ENCODE results near the gene AKAP5. TPM values are rescaled to one million over a fixed set of nuclear protein-coding genes. Genes with fewer than 3 reads are reported as not detected.

The AKAP5 gene
- total and polyA plus RNA-seq, 2 of the 13 experiments (the other 11 are each of a cell fraction or from before 2014, with no cell fraction given): 0.18 to 1.5 TPM

GRCh38 chr14:64503434-64504309, 38.4 kb downstream of the AKAP5 start, which contains the start of gene ZBTB25 (continued):
- TF ChIP-seq NFAT5 (CRISPR knock-in tag; IDR thresholded peaks at IDR 0.05): 0 out of 2 replicates have a peak, but pooled peaks have one; percentile 24
- TF ChIP-seq ZNF784 (CRISPR knock-in tag; IDR thresholded peaks at IDR 0.05; ENCODE audit: borderline replicate concordance): peak; percentile 35; the same call in 1 of the 2 replicates
- peak; percentile 73; the same call in 1 of the 2 replicates for TF ChIP-seq IRX3 (CRISPR knock-in tag; IDR thresholded peaks at IDR 0.05; ENCODE audit: borderline replicate concordance, low read depth)
- no peak for TF ChIP-seq ATM (IDR thresholded peaks at IDR 0.05; ENCODE audit: borderline replicate concordance)
- no peak for TF ChIP-seq SOX13 (IDR thresholded peaks at IDR 0.05)
- TF ChIP-seq SOX13 (CRISPR knock-in tag; conservative IDR thresholded peaks at IDR 0.05 in 1 of 2, IDR thresholded peaks at IDR 0.05 in 1 of 2): no peak
- no peak for TF ChIP-seq NFE2 (CRISPR knock-in tag; IDR thresholded peaks at IDR 0.05)
- TF ChIP-seq SRSF4 (IDR thresholded peaks at IDR 0.05; ENCODE audit: low read depth, low read length, poor library complexity, severe bottlenecking): no peak
- TF ChIP-seq E2F2 (CRISPR knock-in tag; IDR thresholded peaks at IDR 0.05; ENCODE audit: borderline replicate concordance): no peak
- no peak; the same call in 1 of the 2 replicates for TF ChIP-seq KDM3A (CRISPR knock-in tag; IDR thresholded peaks at IDR 0.05; ENCODE audit: low read depth)
- TF ChIP-seq PHF8 (CRISPR knock-in tag; IDR thresholded peaks at IDR 0.05): peak; percentile 88
- peak; percentile 88; the same call in 1 of the 2 replicates for TF ChIP-seq NR1H2 (CRISPR knock-in tag; IDR thresholded peaks at IDR 0.05; ENCODE audit: borderline replicate concordance, low read depth)
- TF ChIP-seq KLF6 (CRISPR knock-in tag; IDR thresholded peaks at IDR 0.05): 0 out of 2 replicates have a peak, but pooled peaks have one; percentile 34
- no peak for TF ChIP-seq MIER2 (CRISPR knock-in tag; IDR thresholded peaks at IDR 0.05)
- 0 out of 4 replicates have a peak, but pooled peaks of 1 of the 2 experiments have one; percentile 20 for TF ChIP-seq ATF4 (CRISPR knock-in tag; IDR thresholded peaks at IDR 0.05)
- 0 out of 2 replicates have a peak, but pooled peaks have one; percentile 17 for TF ChIP-seq SIN3B (IDR thresholded peaks at IDR 0.05; ENCODE audit: low read length)
- TF ChIP-seq KAT7 (CRISPR knock-in tag; IDR thresholded peaks at IDR 0.05; ENCODE audit: borderline replicate concordance): peak; percentile 71
- no peak for TF ChIP-seq ZFP82 (CRISPR knock-in tag; IDR thresholded peaks at IDR 0.05; ENCODE audit: borderline replicate concordance)
- no peak for TF ChIP-seq MTERF4 (CRISPR knock-in tag; IDR thresholded peaks at IDR 0.05)

All from HepG2 (cell line).